Epithelial cell of umbilical artery (primary cell): ENCODE results near the gene POTEI. TPM values are rescaled to one million over a fixed set of nuclear protein-coding genes. Genes with fewer than 3 reads are reported as not detected.

Experiments
- total RNA-seq: library from RNA; depleted of rRNA; stranded (reverse); fragments of >200 nt; gene quantifications from 2 replicates; pipeline ENCODE4 v1.2.3, GENCODE V29; 2014

The POTEI gene
- under 0.01 TPM in 2 replicates for total RNA-seq

DNA sequence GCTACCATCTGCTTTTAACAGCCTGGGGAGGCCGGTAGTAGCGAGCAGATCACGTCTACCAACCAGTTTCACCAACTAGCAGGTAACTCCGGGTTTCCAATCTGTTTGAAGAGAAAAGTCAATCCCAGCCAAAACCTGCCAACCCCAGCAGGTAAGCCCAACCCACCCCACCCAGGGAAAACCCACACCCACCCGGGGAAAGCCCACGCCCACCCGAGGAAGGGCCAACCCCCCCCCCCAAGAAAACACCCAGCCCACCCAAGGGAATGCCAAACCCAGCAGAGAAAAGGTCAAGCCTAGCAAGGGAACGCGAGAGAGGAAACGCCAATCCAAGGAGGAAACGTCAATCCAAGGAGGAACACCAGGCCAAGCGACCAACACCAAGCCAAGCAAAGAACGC, at the start of gene POTEI:
Gene POTEI (minus strand): TSS at position 101 of the 400 bp plus-strand sequence. CDS start 93 bp downstream, at position 8.

DNA sequence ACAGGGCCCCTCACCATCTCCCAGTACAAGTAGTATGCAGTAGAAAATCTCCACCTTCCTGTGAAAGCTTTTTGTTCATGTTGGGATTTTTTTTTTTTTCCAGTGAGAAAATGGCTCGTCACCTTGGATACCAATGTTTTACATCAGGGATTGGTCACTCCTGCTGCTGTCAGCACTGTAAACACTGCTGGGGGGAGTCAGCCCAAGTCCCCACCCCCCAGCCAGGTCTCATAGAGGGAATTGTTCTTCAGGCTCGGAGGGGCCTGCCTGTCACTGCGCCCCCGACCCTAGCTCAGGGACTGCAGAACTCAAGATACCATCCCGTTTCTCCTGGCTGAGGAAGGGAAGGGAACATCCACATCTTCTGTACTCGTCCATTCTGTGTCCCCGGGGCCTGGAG, 11.9 kb upstream of the POTEI start, which contains the start of gene CFC1B:
Gene CFC1B (plus strand): TSS at position 231 of the 400 bp plus-strand sequence. CDS start 263 bp downstream, outside the sequence.

Other genes starting within 250 kb of the POTEI start
- 91.5 and 112 TPM in 2 replicates for gene IMP4, start 166.4 kb downstream of the POTEI start, total RNA-seq
- 13.3 and 19.3 TPM in 2 replicates for gene PTPN18, start 153.3 kb downstream of the POTEI start, total RNA-seq
- not detected in 2 replicates for gene CFC1B, start 11.9 kb upstream of the POTEI start, total RNA-seq
- not detected in 2 replicates for gene CFC1, start 90.2 kb upstream of the POTEI start, total RNA-seq
- gene POTEJ, start 102.1 kb upstream of the POTEI start, total RNA-seq = not detected in 2 replicates
- not detected in 2 replicates for gene GPR148, start 219.7 kb upstream of the POTEI start, total RNA-seq
- not detected in 2 replicates for gene AMER3, start 246.2 kb upstream of the POTEI start, total RNA-seq